NCI-H82 treated with DMSO at 0.1 percent for 48 hours (cell line): ENCODE measurements around the gene IHH.
A peak's percentile ranks its signal among the peaks of the same experiment; 100 is the strongest.

Source experiments
- DNase-seq: peaks from one replicate; lab custom pipeline; 2025; ENCODE audit not compliant: unreplicated experiment; lab: John Stamatoyannopoulos, UW

Gene IHH

DNA sequence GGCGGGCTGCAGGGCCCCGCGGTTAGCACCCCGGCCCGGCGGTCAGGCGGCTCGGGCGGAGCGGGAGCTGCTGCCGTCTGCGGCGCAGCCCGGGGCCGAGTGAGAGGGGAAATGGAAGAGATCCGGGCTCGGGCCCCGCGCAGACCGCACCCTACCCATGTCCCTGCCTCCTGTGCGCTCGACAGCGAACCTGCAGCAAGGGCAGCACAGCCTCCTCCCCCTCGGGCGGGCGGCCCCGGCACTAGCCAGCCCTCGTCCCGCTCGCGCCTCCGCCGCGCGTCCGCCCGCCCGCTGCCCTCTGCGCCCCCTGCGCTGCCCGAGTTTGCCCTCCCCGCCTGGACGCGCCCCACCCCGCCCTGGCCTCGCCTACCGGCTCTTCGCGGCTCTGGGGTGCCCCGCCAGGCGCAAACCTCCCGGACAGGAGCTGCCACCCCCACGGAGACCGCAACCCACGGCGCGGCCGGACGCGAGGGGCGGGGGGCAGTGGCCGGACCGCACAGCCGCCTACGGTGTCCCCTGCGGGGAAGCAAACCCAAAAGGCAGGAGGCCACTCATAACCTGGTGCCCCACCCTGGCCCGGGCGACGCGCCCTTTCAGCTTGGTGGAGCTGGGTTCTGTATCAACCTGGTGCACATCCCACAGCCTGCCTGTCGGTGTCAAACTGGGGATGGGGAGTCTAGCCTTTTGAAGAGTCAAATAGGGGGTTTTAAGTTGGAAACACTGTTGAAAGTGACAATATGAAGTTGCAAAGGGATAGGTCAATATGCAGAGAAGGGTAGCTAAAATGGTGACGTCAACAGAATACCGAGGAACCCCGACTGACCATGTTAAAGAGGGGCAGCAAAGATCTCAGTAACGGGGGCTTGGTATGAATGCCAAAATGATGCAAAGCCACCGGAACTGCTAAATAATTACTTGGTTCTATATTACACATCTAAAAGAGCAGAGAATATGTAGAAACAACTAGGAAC is at the start of gene IHH:
IHH (minus strand) TSS at position 101 of the 971 bp plus-strand sequence. CDS start 454 bp downstream, outside the sequence.
- DNase-seq: no peak

DNA sequence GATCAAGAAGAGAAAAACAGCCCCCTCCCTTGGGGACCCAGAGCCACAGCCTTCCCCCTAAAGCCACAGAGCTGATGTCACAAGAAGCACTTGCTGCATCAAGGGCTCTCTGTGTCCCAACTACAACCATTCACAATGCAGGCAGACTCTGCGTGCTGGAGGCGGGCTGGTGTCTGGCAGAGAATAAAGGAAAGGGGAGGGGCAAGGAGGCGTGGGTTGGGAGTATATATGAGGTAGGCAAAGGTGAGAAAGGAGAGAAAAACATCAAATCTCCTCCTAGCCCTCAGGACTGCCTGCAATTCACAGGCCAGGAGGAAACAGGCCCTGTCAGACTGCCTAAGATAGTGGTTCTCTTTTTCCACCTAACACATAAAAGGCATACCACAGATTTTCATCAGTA is 48.8 kb upstream of the IHH start:
- no peak for DNase-seq

DNA sequence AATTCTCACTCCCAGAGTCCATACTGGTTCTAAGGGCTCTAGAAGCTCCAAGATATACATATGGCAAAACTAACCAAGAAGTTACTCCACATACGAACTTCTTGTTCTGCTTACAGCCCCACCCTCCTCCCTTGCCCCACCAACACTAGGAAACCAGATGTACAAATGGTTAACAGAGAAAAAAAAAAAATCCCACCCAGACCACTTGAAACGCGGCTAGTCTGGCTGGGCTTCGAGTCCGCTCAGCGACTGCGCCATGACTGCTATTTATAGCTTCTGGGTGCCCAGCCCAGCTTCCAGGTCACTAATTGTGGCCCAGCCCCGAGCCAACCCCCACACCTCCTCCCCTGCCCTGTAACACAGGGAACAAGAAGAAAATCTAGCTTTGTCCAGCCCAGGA is 47.0 kb upstream of the IHH start:
- DNase-seq: no peak

DNA sequence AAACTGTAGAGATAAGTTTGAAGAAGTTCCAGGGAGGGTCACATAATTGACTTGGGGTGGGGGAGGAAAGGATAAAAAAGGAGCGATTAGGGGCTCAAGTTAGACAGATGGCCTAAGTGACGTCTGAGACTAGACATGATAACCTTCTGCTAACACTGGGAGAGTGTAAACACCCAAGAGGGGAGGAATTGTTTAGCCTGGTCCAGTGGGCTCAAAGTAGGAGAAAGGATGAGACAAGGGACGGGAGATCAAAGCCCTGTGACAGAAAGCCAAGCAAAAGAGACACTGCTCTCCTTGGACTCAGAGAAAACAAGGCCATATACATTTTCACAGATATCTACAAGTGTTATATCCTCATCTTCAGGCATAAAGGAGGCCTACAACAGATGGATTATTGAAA is 45.5 kb upstream of the IHH start:
- DNase-seq: peak; percentile 78

DNA sequence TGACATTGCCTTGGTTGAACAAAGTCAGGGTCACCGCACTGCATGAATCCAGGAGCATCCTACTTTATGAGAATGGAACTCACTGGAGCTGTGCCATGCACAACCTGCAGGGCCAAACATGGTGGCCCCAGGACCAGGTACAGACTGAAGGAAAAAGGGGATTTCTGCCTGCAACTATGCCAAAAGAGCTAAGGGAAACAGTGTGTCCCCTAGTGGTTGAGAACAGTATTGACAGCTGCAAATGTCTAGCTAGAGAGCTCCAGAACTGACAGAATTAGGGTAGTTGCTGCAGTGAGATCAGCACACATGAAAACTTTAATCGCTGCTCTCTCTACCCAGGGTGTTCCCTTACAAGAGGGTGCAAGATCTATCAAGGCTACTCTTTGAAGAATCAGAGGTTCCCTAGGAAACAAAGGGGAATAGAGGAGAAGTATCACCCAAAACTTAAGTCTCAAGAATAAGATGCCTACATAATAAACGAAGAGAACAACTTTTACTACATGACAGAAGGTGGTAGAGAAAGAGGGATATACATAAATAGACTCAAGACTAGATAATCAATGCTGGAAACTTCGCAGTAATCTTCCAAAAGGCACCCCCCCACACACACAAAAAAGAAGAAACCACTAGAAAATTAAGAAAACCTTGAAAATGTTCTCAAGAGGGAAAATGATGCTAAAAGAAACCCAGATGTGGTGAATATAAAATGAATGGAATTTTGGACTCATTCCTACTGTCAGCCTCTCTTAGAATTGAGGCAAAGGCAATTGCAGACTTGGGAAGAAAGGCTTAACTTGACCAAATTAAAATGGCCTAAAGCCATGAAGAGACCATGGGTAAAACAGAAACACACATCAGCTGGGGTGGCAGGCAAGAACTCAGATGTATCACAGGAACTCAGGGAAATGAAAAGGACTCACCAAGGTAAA is 43.6 kb upstream of the IHH start:
- peak; percentile 43 for DNase-seq

DNA sequence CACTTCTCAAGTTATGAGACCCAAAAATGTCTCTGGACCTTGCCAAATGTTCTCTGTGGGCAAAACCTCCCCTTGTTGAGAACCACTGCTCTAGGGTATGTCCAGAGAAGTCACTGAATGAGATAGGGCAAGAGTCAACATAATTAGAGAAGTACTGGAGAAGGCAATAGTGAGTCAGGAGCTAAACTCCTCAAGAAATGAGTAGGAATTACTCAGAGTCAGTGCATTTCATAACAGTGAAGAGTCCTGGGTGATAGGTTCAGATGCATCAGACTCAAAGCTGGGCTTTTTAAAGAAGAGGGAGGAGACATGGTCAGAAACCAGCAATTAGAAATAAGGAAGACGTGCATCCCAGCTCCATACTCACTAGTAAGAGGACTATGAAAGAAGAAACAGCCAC is 38.6 kb upstream of the IHH start:
- DNase-seq: no peak

DNA sequence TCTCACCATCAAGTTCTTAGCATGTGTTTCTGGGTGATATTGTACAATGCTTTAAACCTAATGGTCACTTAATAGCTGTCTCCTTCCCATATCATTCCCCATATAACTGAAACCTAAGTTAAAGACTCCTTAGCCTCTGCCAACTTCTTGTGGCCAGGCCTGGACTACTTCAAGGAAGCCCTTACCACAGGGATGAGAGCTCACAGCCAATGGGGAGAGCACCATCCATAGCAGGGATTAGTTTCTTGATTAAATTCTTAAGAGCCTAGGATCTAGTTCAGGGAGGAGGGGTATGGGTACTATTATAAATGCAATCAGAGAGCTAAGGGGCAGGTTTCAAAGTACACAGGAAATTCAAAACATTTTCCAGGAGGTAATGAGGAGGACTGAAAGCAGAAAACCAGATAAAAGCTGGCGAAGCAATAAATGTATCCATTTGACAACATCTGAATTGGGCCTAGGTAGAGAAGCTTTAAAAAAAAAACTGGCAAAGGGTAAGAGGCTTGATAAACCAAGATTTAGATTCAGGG is 34.8 kb upstream of the IHH start:
- no peak for DNase-seq

DNA sequence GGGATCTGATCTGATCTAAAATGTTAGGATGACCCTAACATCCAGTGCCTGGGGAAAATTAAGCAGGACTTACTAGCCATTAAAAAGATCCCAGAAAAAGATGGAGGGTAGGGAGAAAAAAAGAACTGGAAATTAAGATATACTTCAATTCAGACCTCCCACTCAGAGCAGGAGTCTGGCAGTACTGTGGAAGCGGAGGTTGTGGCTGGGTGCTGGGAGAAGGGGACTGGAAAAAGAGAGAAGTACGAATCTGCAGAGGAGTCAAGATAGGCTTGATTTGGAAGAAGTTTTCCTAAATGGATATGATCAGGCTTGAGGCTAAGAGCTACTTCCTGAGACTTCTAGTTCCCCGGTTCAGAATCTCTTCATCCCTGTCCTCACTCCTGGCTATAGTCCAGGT is 33.5 kb upstream of the IHH start:
- no peak for DNase-seq

DNA sequence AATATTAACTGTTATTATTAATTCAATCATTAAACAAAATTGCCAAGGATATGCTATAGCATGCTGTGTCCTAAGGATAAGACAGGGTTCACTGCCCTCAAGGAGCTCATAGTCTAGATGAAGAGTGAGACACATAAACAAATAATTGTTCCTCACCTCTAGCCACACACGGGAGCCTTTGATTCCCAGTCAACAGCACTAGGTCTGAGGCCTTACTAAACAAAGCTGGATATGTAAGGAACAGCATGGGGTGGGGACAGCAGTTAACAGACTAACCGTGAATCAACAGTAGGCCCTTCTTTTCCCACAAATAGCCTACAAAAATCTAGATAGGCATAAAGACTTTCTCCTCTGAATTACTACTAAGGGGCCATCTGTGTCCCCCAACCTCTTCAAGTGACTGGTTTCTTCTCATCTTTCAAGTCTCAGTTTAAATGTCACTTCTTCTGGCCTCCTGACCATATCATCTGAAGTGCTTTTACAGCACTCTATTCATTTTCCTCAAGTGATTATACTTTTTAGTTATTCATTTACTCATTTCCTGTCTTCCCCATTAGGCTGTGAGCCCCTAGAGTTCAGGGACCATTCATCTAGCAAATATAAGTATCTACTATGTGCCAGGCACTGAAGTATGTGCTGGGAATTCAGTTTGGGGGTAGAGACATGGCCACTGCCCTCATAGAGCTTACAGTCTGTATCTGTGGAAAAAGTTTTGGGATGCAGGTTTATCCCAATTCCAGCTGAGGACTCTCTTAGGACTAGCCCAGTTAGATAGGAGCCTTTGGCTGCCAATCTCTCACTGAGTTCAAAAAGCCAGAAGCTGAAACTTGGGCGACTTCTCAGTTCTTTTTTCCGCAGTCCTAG is 29.9 kb upstream of the IHH start:
- DNase-seq: no peak

DNA sequence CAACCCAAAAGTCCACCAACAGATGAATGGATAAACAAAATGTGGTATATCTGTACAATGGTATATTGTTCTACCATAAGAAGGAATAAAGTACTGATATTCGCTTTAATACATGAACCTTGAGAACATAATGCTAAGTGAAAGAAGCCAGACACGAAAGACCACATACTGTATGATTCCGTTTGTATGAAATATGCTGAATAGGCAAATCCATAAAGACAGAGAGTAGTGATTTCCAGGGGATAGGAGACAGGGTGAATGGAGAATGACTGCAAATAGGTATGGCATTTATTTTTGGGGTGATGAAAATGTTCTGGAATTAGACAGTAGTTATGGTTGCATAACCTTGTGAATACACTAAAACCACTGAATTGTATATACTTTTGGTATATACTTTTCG is 28.6 kb upstream of the IHH start:
- DNase-seq: no peak

DNA sequence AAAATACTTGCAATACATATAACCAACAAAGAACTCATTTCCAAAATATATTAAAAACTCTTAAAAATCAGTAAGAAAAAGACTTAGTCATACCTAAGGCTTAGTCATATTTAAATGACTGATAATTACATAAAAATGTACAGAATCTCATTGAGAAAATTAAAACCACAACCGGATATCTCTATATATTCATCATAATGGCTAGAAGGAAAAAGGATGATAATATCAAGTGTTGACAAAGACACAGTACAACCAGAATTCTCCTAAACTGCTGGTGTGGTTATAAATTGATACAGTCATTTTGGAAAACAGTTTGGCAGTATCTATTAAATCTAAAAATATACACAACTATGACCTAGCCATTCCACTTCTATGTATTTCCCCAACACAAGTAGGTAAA is 27.1 kb upstream of the IHH start:
- no peak for DNase-seq

DNA sequence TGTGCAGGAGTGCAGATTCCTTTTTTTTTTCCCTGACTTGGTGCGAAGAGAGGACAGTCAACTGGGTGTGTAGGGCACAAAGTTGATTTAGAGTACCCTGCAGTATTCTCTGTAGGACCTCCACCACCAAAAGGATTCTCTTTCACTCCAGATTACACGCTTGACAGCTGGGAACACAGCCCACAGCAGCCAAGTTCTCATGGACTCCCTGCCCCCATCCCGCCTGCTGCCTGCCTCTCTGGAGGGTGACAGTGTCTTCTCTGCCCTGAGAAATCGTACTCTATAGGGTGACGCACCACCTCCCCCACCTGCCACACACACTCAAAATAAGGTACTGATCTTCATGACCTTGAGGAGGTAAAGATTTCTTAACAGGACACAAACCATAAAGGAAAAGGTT is 26.6 kb upstream of the IHH start:
- peak; percentile 26 for DNase-seq

DNA sequence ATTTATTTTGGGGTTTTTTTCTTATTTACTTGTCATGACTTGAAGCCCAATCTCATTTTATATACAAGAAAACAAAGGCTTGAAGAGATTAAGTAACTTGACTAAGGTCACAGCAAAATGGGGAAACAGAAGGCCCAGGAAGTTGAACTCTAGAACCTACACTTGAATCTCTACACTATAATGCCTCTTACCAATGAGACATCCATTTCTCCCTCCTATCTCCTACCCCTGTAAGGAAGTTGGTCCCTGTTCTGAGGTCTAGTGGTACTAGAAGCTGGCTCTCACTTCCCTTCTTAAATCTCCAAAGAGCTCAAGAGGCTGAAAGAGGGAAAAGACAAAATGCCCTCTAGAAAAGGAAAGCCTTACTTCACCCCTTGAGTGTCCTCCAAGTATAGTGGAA is 25.5 kb upstream of the IHH start:
- DNase-seq: no peak

DNA sequence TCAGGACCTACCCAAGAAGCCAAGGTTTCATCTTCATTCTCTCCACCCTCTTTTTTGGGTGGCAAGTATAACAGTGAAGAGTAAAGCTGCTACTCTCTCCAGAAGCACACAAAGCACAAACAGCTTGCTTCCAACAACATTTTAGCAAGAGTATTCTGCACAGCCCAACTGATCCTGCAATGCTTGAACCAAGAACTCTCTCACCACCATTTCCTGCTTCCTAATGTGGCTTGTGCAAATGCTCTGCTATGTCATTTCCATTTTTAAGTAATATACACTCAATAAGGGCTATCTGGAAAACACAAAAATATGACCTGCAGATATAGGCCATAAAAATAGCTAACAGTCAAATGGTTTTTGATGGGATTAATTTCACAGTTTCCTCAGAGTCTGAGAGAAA is 24.1 kb upstream of the IHH start:
- no peak for DNase-seq

DNA sequence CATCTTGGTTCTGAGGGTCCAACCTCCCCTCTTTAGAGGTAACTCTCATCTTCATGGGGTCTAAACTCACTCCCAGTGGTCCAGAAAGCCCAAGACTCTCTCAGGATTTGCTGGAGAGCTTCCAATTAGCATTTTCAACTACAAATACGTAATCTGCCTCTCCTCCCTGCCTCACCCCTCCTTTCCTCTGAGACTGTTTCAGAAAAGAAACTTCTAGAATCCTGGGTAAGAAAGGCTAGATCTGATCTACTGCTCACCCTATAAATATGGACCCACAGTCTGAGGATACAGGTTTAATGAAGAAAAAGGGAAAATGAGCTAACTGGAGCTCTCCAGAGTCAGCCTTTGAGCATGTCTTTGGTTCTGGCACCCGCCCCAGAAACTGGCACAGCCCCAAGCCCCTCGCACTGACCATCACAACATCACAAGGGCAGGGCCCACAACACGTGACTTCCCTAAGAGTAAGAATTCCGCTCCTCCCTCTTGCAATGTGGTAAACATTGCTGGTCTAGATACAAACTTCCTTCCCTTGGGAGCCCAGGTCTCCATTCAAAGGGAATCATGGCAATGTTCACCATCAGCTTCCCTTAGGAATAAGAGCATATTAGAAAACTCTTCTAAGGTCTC is 21.7 kb upstream of the IHH start:
- no peak for DNase-seq

DNA sequence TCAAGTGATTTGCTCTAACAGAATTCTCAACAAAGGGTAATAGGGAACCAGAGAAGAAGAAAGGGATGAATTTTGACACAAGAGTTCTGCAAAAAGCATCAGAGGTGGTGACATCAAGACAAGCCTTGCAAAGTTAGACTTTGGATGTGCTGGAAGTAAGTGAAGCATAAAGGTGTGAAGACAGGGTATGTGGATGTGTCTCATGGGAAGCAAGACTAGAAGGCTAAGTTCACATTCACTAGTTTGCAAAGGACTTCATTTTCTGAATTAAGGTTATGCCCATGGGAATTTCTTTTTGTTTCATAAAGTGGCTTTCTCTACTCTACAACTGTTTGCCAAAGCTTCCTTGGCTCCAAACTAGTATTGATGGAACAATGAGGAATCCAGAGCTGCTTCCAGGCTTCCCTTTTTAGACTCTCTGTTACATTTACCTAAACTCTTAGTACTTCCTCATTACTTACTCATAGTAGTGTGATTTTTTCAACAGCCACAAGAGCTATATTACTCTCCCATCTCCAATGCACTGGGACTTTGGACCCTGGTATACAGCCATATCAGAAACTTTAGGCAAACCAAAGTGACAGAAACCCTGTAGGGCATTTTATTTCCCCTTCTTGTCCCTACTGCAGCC is 21.1 kb upstream of the IHH start:
- DNase-seq: no peak

DNA sequence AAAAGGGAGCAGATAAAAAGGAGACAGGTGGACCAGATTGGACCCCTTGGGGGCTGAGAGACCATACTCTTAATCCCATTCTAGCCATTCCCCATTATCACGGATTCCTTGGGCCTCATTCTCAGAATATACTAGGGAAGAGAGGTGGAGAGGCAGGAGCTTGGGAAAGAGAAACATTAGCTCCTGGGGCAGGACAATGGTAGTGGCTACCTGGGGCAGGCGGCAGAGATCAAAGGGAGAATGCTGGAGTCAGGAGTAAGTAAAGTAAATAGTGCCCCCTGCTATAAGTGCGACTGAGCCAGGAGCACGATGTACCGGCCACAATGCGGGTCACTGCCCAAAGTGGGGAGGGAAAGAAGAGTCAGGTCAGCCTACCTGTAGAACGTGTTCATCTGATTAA is 20.4 kb upstream of the IHH start:
- no peak for DNase-seq

DNA sequence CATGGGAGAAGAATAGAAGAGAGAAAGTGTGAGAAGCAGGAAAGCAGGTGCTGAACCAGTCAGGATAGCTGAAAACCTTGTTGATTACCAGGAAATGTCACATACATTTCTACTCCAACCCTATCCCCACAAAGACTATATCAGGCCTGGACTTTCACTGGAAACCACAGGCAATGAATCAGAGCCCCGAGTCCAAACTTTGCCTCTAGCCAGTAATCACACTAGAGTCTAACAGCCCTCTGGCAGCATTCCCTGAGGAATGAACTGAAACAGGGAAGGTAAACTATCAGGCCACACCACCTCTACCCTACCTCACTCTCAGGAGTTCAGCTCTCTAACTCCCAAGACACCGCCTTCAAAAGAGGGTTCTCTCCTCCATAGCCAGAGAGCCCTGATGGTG is 18.7 kb upstream of the IHH start:
- DNase-seq: no peak

DNA sequence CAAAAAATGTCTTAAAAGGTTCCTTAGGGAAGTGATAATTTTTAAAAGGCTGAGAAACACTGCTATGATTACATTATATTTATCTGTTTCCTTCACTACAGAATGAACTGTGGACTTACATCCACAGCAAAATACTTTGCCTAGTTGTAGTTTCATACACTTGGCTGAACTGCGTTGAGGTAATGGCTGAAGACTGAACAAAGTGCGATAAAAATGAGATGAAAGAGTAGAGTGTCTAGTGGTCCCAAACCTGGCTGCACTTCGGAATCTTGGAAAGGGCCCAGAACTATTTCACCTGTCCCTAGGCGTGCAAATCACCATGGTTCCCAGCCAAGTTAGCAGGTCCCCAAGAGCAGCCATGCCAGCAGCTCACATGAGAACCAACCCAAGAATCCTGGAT is 18.2 kb upstream of the IHH start:
- no peak for DNase-seq

DNA sequence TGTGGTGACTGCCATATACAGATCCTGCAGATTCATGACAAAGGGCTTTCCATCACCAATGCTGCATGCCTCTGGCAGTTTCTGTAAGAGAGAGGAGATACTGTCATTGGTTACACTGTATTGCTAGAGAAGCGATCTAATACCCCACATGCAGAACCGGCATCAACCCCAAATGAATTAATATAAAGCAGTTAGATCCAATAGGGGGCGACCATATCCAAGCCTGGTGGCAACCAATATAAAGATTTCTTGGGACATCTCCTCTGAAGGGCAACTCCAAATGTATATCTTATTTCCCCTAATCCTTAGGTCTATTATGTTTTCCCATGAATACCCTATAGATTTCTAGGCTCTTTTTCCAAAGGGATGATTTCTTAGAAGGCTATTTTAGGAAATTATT is 17.4 kb upstream of the IHH start:
- DNase-seq: no peak
